Hepatocyte (in vitro differentiated cells): ENCODE measurements around the gene MIP. TPM values are rescaled to one million over a fixed set of nuclear protein-coding genes. Genes with fewer than 3 reads are reported as not detected.

Experiments
- DNase-seq: peaks from one replicate; pipeline ENCODE4 v3.0.0-alpha.2; 2016; ENCODE audit warnings: low spot score
- H2AFZ ChIP-seq: fragments of 200-600 bp; sonication (generic); 2 replicates; pipeline ENCODE4 v1.6.0; 2016; ENCODE audit warnings: antibody characterized with exemption, mild to moderate bottlenecking
- H3K27ac ChIP-seq: fragments of 200-600 bp; sonication (generic); 2 replicates; pipeline ENCODE4 v1.5.1; 2016; ENCODE audit warnings: mild to moderate bottlenecking
- H3K27me3 ChIP-seq: fragments of 200-600 bp; sonication (generic); 2 replicates; pipeline ENCODE4 v1.6.1; 2016
- H3K36me3 ChIP-seq: fragments of 200-600 bp; sonication (generic); replicated peaks from 2 replicates; pipeline ENCODE4 v1.5.1; 2016; ENCODE audit warnings: low read depth; ENCODE audit not compliant: insufficient read depth
- H3K4me1 ChIP-seq: fragments of 200-600 bp; sonication (generic); 2 replicates; pipeline ENCODE4 v1.5.1; 2016; ENCODE audit warnings: mild to moderate bottlenecking, moderate library complexity; ENCODE audit not compliant: insufficient read depth
- H3K4me2 ChIP-seq: fragments of 200-600 bp; sonication (generic); 2 replicates; pipeline ENCODE4 v1.6.0; 2016
- H3K4me3 ChIP-seq: fragments of 200-600 bp; sonication (generic); 2 replicates; pipeline ENCODE4 v1.5.1; 2016; ENCODE audit warnings: mild to moderate bottlenecking
- H3K79me2 ChIP-seq: fragments of 200-600 bp; sonication (generic); 2 replicates; pipeline ENCODE4 v1.6.0; 2017; ENCODE audit warnings: mild to moderate bottlenecking
- H3K9me2 ChIP-seq: fragments of 200-600 bp; sonication (generic); replicated peaks from 2 replicates; pipeline ENCODE4 v1.6.0; 2017; ENCODE audit warnings: mild to moderate bottlenecking; ENCODE audit not compliant: insufficient read depth
- H3K9me3 ChIP-seq: fragments of 200-600 bp; sonication (generic); 2 replicates; pipeline ENCODE4 v1.5.1; 2016; ENCODE audit warnings: low read depth, mild to moderate bottlenecking
- H4K20me1 ChIP-seq: fragments of 200-600 bp; sonication (generic); 2 replicates; pipeline ENCODE4 v1.6.0; 2016; ENCODE audit warnings: mild to moderate bottlenecking; ENCODE audit not compliant: insufficient read depth, poor library complexity, severe bottlenecking
- CTCF ChIP-seq: fragments of 200-600 bp; sonication (generic); IDR thresholded peaks from 2 replicates; pipeline ENCODE4 v1.5.1; 2016; ENCODE audit warnings: antibody characterized with exemption, mild to moderate bottlenecking; ENCODE audit not compliant: poor library complexity
- EZH2 ChIP-seq: fragments of 200-600 bp; sonication (generic); IDR thresholded peaks from 2 replicates; pipeline ENCODE4 v1.6.1; 2016; ENCODE audit warnings: antibody characterized with exemption, mild to moderate bottlenecking, borderline replicate concordance
- EZH2phosphoT487 ChIP-seq: fragments of 200-600 bp; sonication (generic); IDR thresholded peaks from one replicate; pipeline ENCODE4 v1.6.1; 2018; ENCODE audit warnings: antibody characterized with exemption, mild to moderate bottlenecking, low read depth, moderate library complexity; ENCODE audit not compliant: unreplicated experiment, severe bottlenecking
- WGBS: methylation state at CpG from one replicate; pipeline ENCODE4 v1.1.6; 2016; ENCODE audit warnings: low lambda C conversion rate; ENCODE audit errors: missing lambda C conversion rate; 5-methylcytosine and 5-hydroxymethylcytosine counted together
- polyA plus RNA-seq: library from polyadenylated mRNA; unstranded; fragments of >200 nt; fragmentation: Nextera tagmentation; extraction: Ambion mirVana; gene quantifications from 2 replicates; pipeline ENCODE4 v1.2.1, GENCODE V29; 2016
- total RNA-seq: library from RNA; depleted of rRNA; stranded (reverse); fragments of >200 nt; gene quantifications from 2 replicates; pipeline ENCODE4 v1.2.3, GENCODE V29; 2014

MIP gene
- total and polyA plus RNA-seq, 2 experiments from 2014 or later = not detected

- H3K27ac ChIP-seq = peak overlapping the region; percentile 31
- H3K27me3 ChIP-seq = no peaks in the 10 kb centered on the region
- no peaks in the 10 kb centered on the region for H3K79me2 ChIP-seq
- peak; percentile 61 for DNase-seq
- no peak overlapping the region for H3K4me3 ChIP-seq
- H2AFZ ChIP-seq = no peak overlapping the region
- H3K4me1 ChIP-seq = no peaks in the 10 kb centered on the region
- H3K4me2 ChIP-seq = no peak overlapping the region
- 67% methylated on average over 1 of the region's 1 CpG for WGBS
- H3K36me3 ChIP-seq = no peaks in the 10 kb centered on the region
- H3K9me3 ChIP-seq = no peaks in the 10 kb centered on the region
- H3K9me2 ChIP-seq = no peaks in the 10 kb centered on the region
- TF ChIP-seq EZH2 (no peak), CTCF (no peak), EZH2phosphoT487 (no peak)
- H4K20me1 ChIP-seq = no peaks in the 10 kb centered on the region
Observed at GRCh38 chr12:56476972-56477432, 22.5 kb upstream of the MIP start.

- Histone ChIP-seq H3K4me1 (no peaks in the 10 kb centered on the region), H3K27ac (no peak overlapping the region), H3K27me3 (no peaks in the 10 kb centered on the region), H3K9me3 (no peaks in the 10 kb centered on the region), H3K36me3 (no peaks in the 10 kb centered on the region), H2AFZ (no peak overlapping the region), H3K4me2 (no peak overlapping the region), H3K79me2 (no peaks in the 10 kb centered on the region), H3K4me3 (no peak overlapping the region), H4K20me1 (no peaks in the 10 kb centered on the region), H3K9me2 (no peaks in the 10 kb centered on the region)
- TF ChIP-seq CTCF = no peak
- TF ChIP-seq EZH2 = no peak
- TF ChIP-seq EZH2phosphoT487 = no peak
- DNase-seq = no peak
- 96% methylated on average over 5 of the region's 6 CpGs for WGBS
Observed at GRCh38 chr12:56476143-56476542, 21.7 kb upstream of the MIP start.

- Histone ChIP-seq H3K4me3 (no peak overlapping the region), H3K79me2 (peaks cover 15% of the 10 kb centered on the region), H3K9me3 (no peaks in the 10 kb centered on the region), H3K36me3 (no peaks in the 10 kb centered on the region), H3K27ac (no peak overlapping the region), H4K20me1 (no peaks in the 10 kb centered on the region), H3K4me2 (no peak overlapping the region), H3K27me3 (no peaks in the 10 kb centered on the region), H3K9me2 (no peaks in the 10 kb centered on the region), H3K4me1 (no peaks in the 10 kb centered on the region), H2AFZ (no peak overlapping the region)
- TF ChIP-seq EZH2 = no peak
- no peak for TF ChIP-seq EZH2phosphoT487
- no peak for TF ChIP-seq CTCF
- WGBS = 93% methylated on average over 9 of the region's 9 CpGs
- DNase-seq = no peak
Observed at GRCh38 chr12:56474389-56474788, 19.9 kb upstream of the MIP start.
